AG04450 (cell line): Measurements from ENCODE around the gene PAX5. TPM values are rescaled to one million over a fixed set of nuclear protein-coding genes. Genes with fewer than 3 reads are reported as not detected.

Source experiments
- CTCF ChIA-PET: fragments of 300-600, 350-600 bp; formaldehyde crosslinking; extraction: SDS; loops from one replicate; lab custom pipeline; 2022; ENCODE audit warnings: antibody characterized with exemption, inconsistent platforms; lab: Charles Lee
- POLR2A ChIA-PET: fragments of 350-600 bp; formaldehyde crosslinking; extraction: SDS; loops from one replicate; lab custom pipeline; 2021; ENCODE audit warnings: antibody characterized with exemption, inconsistent platforms; lab: Yijun Ruan, JAX
- DNase-seq: peaks from one replicate; pipeline ENCODE4 v3.0.0-alpha.2; 2011; ENCODE audit warnings: low read depth, low spot score
- H3K27ac ChIP-seq: one replicate; pipeline ENCODE4 v1.5.1; 2012; ENCODE audit warnings: low read depth, low read length, control low read depth
- H3K27me3 ChIP-seq: one replicate; pipeline ENCODE4 v1.6.0; 2012; ENCODE audit warnings: low read length; ENCODE audit not compliant: control insufficient read depth, insufficient read depth
- H3K4me3 ChIP-seq: 2 replicates; pipeline ENCODE4 v1.5.1; 2011; ENCODE audit warnings: mild to moderate bottlenecking, low read depth, low read length, control low read depth
- H3K9me3 ChIP-seq: 2 replicates; pipeline ENCODE4 v1.5.1; 2012; ENCODE audit warnings: low read length; ENCODE audit not compliant: control insufficient read depth, insufficient read depth
- CTCF ChIP-seq: IDR thresholded peaks from 2 replicates; pipeline ENCODE4 v1.5.1; 2011; ENCODE audit warnings: low read depth, low read length, control low read depth, inconsistent platforms
- polyA plus RNA-seq: library from polyadenylated mRNA; depleted of rRNA; stranded (reverse); fragments of >200 nt; gene quantifications from 2 replicates; pipeline ENCODE4 v1.2.3, GENCODE V29; 2011

PAX5 gene
- polyA plus RNA-seq, 1 experiment, result not detected

DNA sequence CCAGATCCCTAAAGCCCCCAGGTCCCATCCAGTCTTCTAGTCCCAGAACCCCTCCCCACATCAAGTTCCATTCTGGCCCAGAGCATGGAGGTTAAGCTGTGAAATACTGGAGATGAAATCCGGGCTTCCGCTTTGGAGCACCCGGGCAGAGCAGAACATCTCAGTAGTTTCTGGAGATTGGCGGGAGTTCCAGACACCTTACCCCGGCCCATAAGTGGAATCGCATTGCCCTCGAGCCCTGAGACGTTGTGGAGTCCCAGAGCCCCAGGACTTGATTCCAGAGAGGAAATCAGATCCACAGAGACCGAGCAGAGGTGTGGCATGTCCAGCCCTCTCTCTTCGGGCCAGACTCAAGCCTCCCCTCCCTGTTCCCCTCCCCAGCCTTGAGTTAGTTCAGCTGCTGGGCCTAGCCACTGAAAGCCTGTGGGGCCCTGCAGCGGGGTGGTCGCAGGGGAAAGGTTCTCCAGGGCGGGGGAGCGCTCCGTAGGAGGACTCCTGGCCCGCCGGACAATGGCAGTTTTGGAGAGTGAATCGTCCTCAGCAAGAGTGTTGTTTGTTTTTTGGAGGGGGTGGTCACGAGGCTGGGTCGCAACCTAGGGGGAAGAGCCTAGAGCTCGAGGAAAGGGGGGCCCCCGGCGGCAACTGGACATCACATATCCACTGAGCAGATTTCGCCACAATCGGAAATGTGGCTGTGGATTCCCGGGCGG, 1.0 kb upstream of the PAX5 start:
- CTCF ChIA-PET, result no interaction called here
- Histone ChIP-seq H3K9me3 (peaks cover 21% of the 10 kb centered on the region; the same call in 1 of the 2 replicates), H3K27ac (no peak overlapping the region), H3K27me3 (peaks cover 97% of the 10 kb centered on the region), H3K4me3 (no peak overlapping the region)
- no peak for DNase-seq
- POLR2A ChIA-PET, result no interaction called here
- no peak for TF ChIP-seq CTCF

GRCh38 chr9:37034305-37034937, 353 bp upstream of the PAX5 start:
- no peak for DNase-seq
- ChIA-PET POLR2A (no interaction called here), CTCF (interaction anchor here (0.6 kb wide), 1 partner anchor 129 kb away, joined by 5 read pairs; no protein-coding TSS in a partner anchor)
- Histone ChIP-seq H3K27ac (no peak overlapping the region), H3K27me3 (peaks cover 98% of the 10 kb centered on the region), H3K9me3 (peaks cover 24% of the 10 kb centered on the region; the same call in 1 of the 2 replicates), H3K4me3 (no peak overlapping the region)
- TF ChIP-seq CTCF, result no peak

DNA sequence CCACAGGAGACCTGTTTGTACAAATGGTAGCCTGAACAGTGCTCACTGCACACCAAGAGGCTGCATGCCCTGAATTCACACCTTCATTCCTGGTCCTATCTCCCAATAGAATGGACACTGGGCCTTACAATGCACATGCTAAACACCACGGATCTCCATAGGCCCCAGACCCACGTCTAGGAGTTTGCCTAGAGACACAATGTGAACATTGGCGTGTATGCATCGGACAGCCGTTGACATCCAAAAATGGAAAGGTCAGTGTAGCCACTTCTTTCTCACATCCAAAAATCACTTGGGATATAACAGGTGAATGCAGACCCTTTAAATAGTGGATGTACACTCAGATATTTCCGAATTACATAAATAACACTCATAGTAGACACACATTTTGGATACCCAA, 927 bp downstream of the PAX5 start:
- no peak for TF ChIP-seq CTCF
- POLR2A ChIA-PET, result no interaction called here
- H3K9me3 ChIP-seq, result peaks cover 33% of the 10 kb centered on the region; the same call in 1 of the 2 replicates
- no peak overlapping the region for H3K4me3 ChIP-seq
- DNase-seq, result no peak
- peaks cover 98% of the 10 kb centered on the region for H3K27me3 ChIP-seq
- H3K27ac ChIP-seq, result no peak overlapping the region
- CTCF ChIA-PET, result no interaction called here

DNA sequence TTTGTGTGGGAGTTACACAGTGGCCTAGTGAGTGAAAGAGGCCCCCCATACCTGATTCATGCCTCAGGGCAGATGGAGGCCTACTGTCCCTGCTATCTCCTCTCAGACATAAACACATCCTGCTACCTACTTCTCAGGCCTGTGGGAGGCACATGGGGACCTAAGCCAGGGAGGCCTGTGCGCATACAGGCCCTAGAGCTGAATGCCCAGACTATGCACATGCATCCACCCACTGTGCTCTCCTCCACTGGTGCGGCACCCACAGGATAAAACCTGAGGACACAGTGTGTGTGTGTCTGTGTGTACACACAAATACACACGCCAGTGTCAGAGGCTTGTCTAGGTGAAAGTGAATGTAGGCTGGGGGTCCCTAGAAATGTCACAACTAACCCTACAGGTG, 1.4 kb downstream of the PAX5 start:
- no peak for DNase-seq
- peaks cover 33% of the 10 kb centered on the region; the same call in 1 of the 2 replicates for H3K9me3 ChIP-seq
- TF ChIP-seq CTCF, result no peak
- ChIA-PET POLR2A (no interaction called here), CTCF (no interaction called here)
- no peak overlapping the region for H3K4me3 ChIP-seq
- peaks cover 98% of the 10 kb centered on the region for H3K27me3 ChIP-seq
- H3K27ac ChIP-seq, result no peak overlapping the region

DNA sequence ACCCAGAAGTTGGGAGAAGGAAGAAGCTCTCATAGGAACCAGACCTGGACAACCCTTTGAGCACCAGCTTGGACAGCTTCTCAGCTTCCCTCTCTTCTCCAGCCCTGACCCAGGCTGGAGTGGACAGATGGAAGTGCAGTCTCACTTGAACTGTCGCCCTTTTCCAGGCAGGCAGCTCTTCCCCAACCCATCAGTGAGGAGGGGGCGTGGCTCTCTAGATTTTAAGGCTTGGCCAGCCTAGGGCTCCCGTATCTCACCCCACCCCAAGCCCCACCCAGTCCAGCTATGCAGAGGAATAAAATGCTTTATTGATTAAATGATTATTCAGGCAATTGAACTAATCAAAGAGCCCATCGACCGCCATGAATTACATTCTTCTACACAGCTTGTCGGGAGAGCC, 2.2 kb downstream of the PAX5 start:
- TF ChIP-seq CTCF, result no peak
- no peak overlapping the region for H3K4me3 ChIP-seq
- DNase-seq, result no peak
- CTCF ChIA-PET, result no interaction called here
- POLR2A ChIA-PET, result no interaction called here
- H3K9me3 ChIP-seq, result peaks cover 33% of the 10 kb centered on the region; the same call in 1 of the 2 replicates
- H3K27ac ChIP-seq, result no peak overlapping the region
- H3K27me3 ChIP-seq, result peaks cover 97% of the 10 kb centered on the region
